Right ventricle myocardium inferior (tissue), 1 donor: ENCODE results near the gene FREM1. TPM values are rescaled to one million over a fixed set of nuclear protein-coding genes. Genes with fewer than 3 reads are reported as not detected.
A peak's percentile ranks its signal among the peaks of the same experiment; 100 is the strongest.

Experiments
- ATAC-seq: fragments of 200-7000 bp; cut with Tn5 transposase; one replicate; pipeline ENCODE4 v1.9.1; 2020; ENCODE audit warnings: mild to moderate bottlenecking, moderate library complexity
- DNase-seq: peaks from one replicate; pipeline ENCODE4 v3.0.0; 2021; ENCODE audit errors: missing footprints
- intact Hi-C: fragments of 100-400 bp; cut with DNase I; formaldehyde crosslinking; loops from one replicate; pipeline ENCODE4 v1.11.0; 2022
- total RNA-seq: library from RNA; stranded (reverse); fragmentation: NEBNext Ultra II Directional; extraction: Animal tissue kit (Norgen Biotek cat#: 25700); gene quantifications from one replicate; pipeline ENCODE4 v1.2.1, GENCODE V29; 2021
- donor health status: DM: no; HTN: yes; CAD: no; lungs with severe emphysema.

Gene FREM1
- total RNA-seq, 1 donor from 2014 or later: 2.9 TPM

- ATAC-seq (no peak), DNase-seq (no peak)
- intact Hi-C loops: no loop called here
These were observed 163.1 kb downstream of the FREM1 start for GRCh38 chr9:14747111-14747510.

DNA sequence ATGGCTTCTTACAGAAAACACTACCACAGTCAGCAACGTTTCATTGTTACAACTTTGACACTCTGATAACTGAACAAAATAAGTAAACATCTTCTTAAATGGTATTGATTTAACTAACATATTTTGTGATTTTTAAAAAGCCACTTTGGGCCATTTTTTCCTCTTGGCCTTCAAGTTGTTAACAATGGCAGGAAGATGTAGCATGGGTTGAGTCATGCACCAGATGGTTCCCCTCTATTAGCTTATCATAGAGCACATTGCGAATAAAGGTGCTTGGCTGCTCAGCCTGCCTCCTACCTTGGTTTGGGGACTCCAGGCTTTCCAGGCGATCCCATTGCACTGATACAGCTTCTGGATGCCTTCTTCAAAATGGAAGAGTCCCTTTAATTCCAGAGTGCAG lies 163.6 kb downstream of the FREM1 start:
- DNase-seq: no peak
- intact Hi-C loops: no loop called here
- no peak for ATAC-seq

- intact Hi-C loops: no loop called here
- DNase-seq: no peak
- no peak for ATAC-seq
These were observed 165.5 kb downstream of the FREM1 start for GRCh38 chr9:14744768-14745167.

DNA sequence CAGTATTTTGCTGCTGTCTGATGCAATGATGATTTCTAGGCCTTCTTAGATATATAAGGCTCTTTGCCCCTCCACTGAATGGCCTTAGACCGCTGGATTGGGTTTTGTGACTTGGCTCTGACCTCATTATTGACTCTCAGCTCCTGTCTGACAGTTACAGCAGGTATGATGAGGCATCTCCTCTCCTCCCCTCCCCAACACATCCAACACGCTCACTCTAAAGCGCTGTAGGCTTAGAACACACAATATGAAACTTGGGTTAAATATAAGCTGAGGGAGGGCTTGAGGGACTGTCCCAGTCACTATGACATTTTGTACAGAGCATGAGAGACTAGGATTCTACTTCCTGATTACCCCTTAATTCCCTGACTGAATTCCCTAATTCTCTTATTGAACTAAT lies 168.9 kb downstream of the FREM1 start:
- intact Hi-C loops: no loop called here
- ATAC-seq (no peak), DNase-seq (no peak)

DNA sequence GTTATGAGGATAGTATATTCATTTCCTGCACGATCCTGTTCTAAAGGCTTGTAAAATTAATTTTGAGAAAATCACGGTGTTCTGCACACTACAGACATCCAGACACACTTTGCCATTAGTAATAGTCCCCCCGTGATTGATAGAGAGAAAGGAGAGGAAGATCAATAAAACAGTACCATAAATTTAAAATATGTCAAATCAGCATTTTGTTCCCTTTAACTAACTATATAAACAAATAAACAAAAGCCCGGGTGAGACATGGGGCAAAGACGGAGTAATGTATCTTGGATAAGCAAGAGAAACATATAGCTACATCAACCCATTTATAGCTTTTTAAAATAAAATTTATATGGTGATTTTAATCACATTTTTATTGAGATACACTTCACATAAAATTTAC lies 177.1 kb downstream of the FREM1 start:
- DNase-seq: no peak
- intact Hi-C loops: no loop called here
- ATAC-seq: no peak

- DNase-seq: no peak
- ATAC-seq: no peak
- intact Hi-C loops: no loop called here
These were observed 178.8 kb downstream of the FREM1 start for GRCh38 chr9:14731294-14731981.

- intact Hi-C loops: no loop called here
- ATAC-seq: peak; percentile 68
- no peak for DNase-seq
These were observed 179.7 kb downstream of the FREM1 start for GRCh38 chr9:14730461-14730898.

DNA sequence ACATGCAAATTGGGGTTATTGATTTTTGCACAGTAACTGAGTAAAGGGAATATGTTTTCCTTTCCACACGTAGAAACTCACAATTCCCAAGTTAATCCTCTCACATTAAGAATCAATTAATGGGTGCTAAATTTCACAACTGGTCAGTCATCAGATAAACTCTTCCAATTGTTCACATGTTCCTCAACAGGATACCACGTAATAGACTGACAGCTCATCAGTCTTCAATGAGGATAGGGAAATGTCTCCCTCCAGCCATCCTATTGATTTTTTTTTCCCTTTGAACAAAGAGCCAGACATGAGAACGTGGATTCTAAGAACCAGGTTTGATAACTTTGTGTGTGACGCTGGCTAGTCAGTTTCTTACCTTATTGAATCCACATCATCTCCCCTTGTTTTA lies 186.9 kb downstream of the FREM1 start:
- ATAC-seq (no peak), DNase-seq (no peak)
- intact Hi-C loops: no loop called here

GRCh38 chr9:14722391-14723035 lies 187.7 kb downstream of the FREM1 start, which contains the start of gene CER1:
Gene CER1 (minus strand): TSS chr9:14722733. CDS start chr9:14722672, 61 bp downstream.
- intact Hi-C loops: no loop called here
- no peak for ATAC-seq
- no peak for DNase-seq

GRCh38 chr9:14719231-14719923 lies 190.9 kb downstream of the FREM1 start:
- intact Hi-C loops: no loop called here
- ATAC-seq (no peak), DNase-seq (no peak)

- no peak for DNase-seq
- ATAC-seq: no peak
- intact Hi-C loops: no loop called here
These were observed 195.1 kb downstream of the FREM1 start for GRCh38 chr9:14715102-14715501.

DNA sequence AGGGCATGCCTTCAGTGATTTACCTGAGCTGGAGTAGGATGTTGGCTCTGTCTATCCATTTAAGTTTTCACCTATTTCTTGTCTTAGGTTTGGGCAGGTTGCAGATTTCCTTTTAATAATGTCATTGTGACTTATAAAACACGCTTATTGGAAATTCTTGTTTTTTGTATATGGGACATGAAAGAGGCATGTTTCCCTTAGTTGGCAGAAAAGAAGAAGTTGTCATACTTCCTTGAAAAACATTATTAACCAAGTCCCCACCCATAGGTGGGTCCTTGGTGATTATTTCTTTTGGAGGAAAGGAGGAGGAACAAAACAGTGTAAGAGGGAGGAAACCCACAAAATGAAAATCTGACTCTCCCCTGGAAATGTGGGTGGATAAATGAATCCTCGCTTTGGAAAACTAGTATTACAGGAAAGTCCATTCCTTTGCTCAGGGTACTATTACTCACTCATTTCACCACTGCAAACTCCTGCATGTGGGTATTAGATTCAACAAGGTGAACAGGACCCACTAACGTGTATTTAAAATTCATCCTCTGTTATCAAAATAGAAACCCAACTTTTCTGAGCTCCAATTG lies 197.0 kb downstream of the FREM1 start:
- intact Hi-C loops: no loop called here
- DNase-seq (no peak), ATAC-seq (no peak)

DNA sequence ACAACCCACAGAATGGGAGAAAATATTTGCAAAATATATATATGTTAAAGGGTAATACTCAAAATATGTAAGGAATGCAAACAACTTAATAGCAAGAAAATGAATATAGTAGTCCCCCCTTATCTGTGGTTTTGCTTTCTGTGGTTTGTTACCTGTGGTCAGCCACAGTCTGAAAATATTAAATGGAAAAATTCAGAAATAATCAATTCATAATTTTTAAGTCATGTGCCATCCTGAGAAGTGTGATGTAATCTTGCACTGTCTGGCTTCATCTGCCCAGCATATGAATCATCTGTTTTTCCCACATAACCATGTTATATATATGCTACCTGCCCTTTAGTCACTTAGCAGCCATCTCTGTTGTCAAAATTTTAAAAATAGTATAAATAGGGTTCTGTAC lies 199.4 kb downstream of the FREM1 start:
- ATAC-seq (no peak), DNase-seq (no peak)
- intact Hi-C loops: no loop called here

DNA sequence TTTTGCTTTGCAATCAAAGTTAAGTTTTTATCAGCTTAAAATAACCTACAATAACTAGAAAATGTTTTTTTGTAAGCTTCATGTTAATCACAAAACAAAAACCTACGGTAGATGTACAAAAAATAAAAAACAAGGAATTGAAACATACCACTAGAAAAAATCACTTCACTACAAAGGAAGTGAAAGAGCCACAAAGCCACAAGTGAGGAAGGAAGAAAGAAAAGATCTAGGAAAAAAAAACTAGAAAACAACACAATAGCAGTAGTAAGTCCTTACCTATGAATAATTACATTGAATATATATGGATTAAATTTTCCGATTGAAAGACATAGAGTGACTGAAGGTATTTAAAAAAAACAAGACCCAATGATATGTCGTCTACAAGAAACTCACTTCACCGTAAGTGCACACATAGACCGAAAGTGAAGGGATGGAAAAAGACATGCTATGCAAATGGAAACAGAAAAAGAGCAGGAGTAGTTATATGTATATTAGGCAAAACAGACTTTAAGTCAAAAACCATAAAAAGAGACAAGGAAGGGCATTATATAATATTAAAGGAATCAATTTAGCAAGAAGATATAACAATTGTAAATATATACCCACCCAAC lies 203.6 kb downstream of the FREM1 start:
- DNase-seq: no peak
- intact Hi-C loops: no loop called here
- no peak for ATAC-seq

DNA sequence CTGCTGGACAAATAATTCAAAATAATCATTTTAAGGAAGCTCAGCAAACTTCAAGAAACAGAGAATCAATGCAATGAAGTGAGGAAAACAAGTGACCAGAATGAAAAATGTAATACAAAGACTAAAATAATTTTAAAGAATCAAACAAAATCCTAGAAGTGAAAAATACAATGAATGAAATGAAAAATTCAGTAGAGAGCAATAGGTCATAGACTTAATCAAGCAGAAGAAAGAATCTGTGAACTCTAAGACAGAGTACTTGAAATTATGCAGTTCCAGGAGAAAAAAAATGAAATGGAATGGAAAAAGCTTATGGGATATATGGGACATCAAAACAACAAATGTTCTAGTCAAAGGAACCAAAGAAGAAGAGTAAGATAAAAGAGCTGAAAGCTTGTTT lies 205.1 kb downstream of the FREM1 start:
- intact Hi-C loops: no loop called here
- DNase-seq (no peak), ATAC-seq (no peak)

DNA sequence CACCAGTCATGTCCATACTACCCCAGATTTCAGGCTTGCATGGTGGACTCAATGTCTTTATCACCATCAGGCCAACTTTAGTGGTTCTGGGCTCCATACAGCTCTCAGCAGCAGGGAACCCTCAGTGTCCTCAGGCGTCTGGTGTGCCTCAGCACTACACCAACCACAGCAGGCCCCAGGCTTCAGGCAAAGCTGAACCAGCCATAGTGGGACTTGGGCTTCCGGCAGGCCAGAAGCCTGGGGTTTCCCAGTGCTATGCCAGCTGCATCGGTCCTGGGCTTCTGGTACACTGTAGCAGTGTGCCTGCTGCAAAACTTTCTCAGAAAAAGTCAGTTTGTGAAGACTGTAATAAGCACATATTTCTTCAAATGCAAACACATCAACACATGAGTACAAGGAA lies 205.9 kb downstream of the FREM1 start:
- intact Hi-C loops: no loop called here
- DNase-seq (no peak), ATAC-seq (no peak)

DNA sequence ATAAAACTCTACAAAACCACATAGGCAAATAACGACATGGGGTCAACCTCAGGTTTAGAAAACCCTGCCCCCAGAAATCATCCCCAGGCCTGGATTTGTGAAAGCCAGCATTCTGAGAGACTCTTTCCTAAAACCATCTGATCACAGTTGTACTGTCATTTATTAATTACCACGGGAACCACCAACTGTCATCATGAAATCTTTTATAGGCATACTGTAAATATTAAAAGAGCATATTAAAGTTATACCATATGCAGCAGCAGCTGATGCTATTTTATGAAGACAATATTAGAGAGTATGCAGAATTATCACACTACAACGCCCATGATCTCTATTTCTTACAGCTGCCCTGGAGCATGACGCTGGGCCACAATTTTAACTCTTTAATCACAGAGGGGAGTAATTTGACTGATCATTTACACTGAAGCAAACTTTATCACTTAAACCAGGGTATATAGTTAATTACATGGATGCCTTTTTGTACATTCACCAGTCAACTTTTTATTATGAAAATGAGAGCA lies 208.0 kb downstream of the FREM1 start:
- ATAC-seq (no peak), DNase-seq (no peak)
- intact Hi-C loops: no loop called here

- peak; percentile 85 for DNase-seq
- intact Hi-C loops: no loop called here
- ATAC-seq: peak; percentile 97
These were observed 216.9 kb downstream of the FREM1 start, which contains the start of gene ZDHHC21 for GRCh38 chr9:14693251-14693861. Gene ZDHHC21 (minus strand): TSS chr9:14693432. CDS start chr9:14674340, 19,092 bp downstream.
